PC-3 (cell line): ENCODE data around the gene JAKMIP1.
A peak's percentile ranks its signal among the peaks of the same experiment; 100 is the strongest.

Source experiments
- EZH2 ChIP-seq: fragments of 300-600 bp; sonication (generic); IDR thresholded peaks from one replicate; pipeline ENCODE4 v1.6.1; 2017; ENCODE audit warnings: antibody characterized with exemption, mild to moderate bottlenecking, low read length; ENCODE audit not compliant: unreplicated experiment
- EZH2phosphoT487 ChIP-seq: fragments of 300-600 bp; sonication (generic); IDR thresholded peaks from 2 replicates; pipeline ENCODE4 v1.6.1; 2018; ENCODE audit warnings: mild to moderate bottlenecking, antibody characterized with exemption, low read length, borderline replicate concordance
- TF ChIP-seq, protein P1 (sequence below): fragments of 300-600 bp; sonication (generic); conservative IDR thresholded peaks from 2 replicates; pipeline ENCODE4 v1.5.1; 2017; ENCODE audit warnings: antibody characterized with exemption, low read depth, mild to moderate bottlenecking, low read length

DNA sequence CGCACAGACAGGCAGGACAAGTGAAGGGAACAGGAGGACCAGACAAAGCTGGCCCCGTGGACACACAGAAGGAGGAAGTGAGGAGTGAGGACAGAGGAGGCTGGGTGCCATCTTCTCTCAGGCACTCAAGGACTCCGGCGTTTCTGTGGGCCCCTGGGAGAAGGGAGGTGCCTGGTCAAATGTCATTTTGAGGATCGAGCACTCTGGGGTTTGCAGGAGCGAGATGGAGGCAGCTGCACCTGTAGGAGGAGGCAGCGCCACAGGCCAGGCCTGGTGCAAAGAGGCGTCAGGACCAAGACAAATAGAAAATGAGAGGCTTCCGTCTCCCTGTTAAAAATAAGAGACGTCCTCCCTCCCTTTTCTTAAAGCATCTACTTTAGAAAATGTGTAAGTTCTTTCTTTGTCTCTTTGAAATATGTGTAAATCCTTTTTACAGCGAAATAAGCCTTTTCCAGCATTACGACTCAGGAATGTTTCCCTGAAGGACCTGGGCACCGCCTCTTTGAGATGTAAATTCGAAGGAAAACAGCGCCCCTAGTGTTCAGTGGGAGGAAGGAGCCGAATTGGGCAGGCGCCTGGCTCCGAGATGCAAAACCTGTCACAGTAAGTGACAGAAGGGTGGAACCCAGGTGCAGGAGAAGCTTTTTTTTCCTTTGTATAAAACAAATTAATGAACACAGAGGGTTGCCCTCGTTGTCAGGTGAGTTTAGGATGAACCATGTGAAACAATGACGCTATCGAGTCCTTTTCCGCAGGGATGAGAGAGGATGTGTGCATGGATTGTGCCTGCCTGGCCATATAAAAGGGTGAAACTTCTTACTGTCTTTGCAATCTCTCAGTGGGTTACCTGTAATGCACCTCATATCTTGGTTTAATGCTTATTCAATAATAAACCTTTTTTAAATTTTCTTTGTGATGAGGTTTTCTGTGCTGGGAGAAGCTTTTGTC is 180.8 kb downstream of the JAKMIP1 start:
- TF ChIP-seq, protein P1, sequence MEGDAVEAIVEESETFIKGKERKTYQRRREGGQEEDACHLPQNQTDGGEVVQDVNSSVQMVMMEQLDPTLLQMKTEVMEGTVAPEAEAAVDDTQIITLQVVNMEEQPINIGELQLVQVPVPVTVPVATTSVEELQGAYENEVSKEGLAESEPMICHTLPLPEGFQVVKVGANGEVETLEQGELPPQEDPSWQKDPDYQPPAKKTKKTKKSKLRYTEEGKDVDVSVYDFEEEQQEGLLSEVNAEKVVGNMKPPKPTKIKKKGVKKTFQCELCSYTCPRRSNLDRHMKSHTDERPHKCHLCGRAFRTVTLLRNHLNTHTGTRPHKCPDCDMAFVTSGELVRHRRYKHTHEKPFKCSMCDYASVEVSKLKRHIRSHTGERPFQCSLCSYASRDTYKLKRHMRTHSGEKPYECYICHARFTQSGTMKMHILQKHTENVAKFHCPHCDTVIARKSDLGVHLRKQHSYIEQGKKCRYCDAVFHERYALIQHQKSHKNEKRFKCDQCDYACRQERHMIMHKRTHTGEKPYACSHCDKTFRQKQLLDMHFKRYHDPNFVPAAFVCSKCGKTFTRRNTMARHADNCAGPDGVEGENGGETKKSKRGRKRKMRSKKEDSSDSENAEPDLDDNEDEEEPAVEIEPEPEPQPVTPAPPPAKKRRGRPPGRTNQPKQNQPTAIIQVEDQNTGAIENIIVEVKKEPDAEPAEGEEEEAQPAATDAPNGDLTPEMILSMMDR, result peak; percentile 74
- TF ChIP-seq EZH2 (no peak), EZH2phosphoT487 (no peak)
